HepG2 (cell line): ENCODE data around the gene GPAM. TPM values are rescaled to one million over a fixed set of nuclear protein-coding genes. Genes with fewer than 3 reads are reported as not detected.

ENCODE experiments used
- CCDC6 ChIP-seq: sonication (generic); formaldehyde crosslinking; IDR thresholded peaks from 2 replicates; pipeline ENCODE4 v1.8.1; 2022; ENCODE audit warnings: mild to moderate bottlenecking, missing genetic modification reagents, moderate library complexity
- CREB3 ChIP-seq: sonication (generic); formaldehyde crosslinking; IDR thresholded peaks from 2 replicates; pipeline ENCODE4 v1.5.0; 2020; ENCODE audit warnings: missing genetic modification reagents
- KMT2B ChIP-seq: IDR thresholded peaks from 2 replicates; pipeline ENCODE4 v1.6.1; 2016; ENCODE audit warnings: missing genetic modification reagents, missing compliant biosample characterization
- NFYC ChIP-seq: IDR thresholded peaks from 2 replicates; pipeline ENCODE4 v1.6.1; 2016; ENCODE audit warnings: missing genetic modification reagents, missing compliant biosample characterization
- POLR2A ChIP-seq, 2 experiments: IDR thresholded peaks; 2 replicates each; pipeline ENCODE4 v1.6.1; 2011; ENCODE audit warnings: low read depth in 2 of 2, low read length in 2 of 2, mild to moderate bottlenecking in 1 of 2, moderate library complexity in 1 of 2; ENCODE audit not compliant: insufficient read depth in 1 of 2
- PRMT3 ChIP-seq: sonication (generic); formaldehyde crosslinking; IDR thresholded peaks from 2 replicates; pipeline ENCODE4 v1.8.1; 2022; ENCODE audit warnings: low read depth, mild to moderate bottlenecking, moderate library complexity, missing genetic modification reagents, borderline replicate concordance
- RFX3 ChIP-seq: IDR thresholded peaks from 2 replicates; pipeline ENCODE4 v1.6.1; 2016; ENCODE audit warnings: missing biosample characterization, missing genetic modification reagents
- RXRA ChIP-seq: sonication (generic); formaldehyde crosslinking; IDR thresholded peaks from 2 replicates; pipeline ENCODE4 v1.5.1; 2020; ENCODE audit warnings: missing genetic modification reagents
- SKI ChIP-seq: fragments of 450-650 bp; IDR thresholded peaks from one replicate; pipeline ENCODE4 v1.6.1; 2018; ENCODE audit warnings: mild to moderate bottlenecking; ENCODE audit not compliant: partially characterized antibody
- STAT6 ChIP-seq: sonication (generic); formaldehyde crosslinking; IDR thresholded peaks from 2 replicates; pipeline ENCODE4 v1.4.0; 2020; ENCODE audit warnings: missing genetic modification reagents, mild to moderate bottlenecking, borderline replicate concordance
- U2AF2 ChIP-seq: fragments of 200-400 bp; formaldehyde crosslinking; IDR thresholded peaks from 2 replicates; pipeline ENCODE4 v1.6.1; 2017; ENCODE audit warnings: low read depth, mild to moderate bottlenecking, low read length
- ZFP36L1 ChIP-seq: sonication (generic); formaldehyde crosslinking; IDR thresholded peaks from 2 replicates; pipeline ENCODE4 v1.8.0; 2022; ENCODE audit warnings: mild to moderate bottlenecking, missing genetic modification reagents, moderate library complexity
- ZFY ChIP-seq: sonication (generic); formaldehyde crosslinking; IDR thresholded peaks from 2 replicates; pipeline ENCODE4 v1.4.0; 2020; ENCODE audit warnings: missing genetic modification reagents
- ZNF430 ChIP-seq: sonication (generic); formaldehyde crosslinking; IDR thresholded peaks from 2 replicates; pipeline ENCODE4 v1.9.0; 2021; ENCODE audit warnings: mild to moderate bottlenecking, missing genetic modification reagents
- polyA plus RNA-seq, 8 experiments: library from polyadenylated mRNA; depleted of rRNA in 3 of 8; stranded (reverse) in 7 of 8; unstranded in 1 of 8; fragments of >200 nt; fragmentation: Illumina TruSeq in 4 of 8; extraction: Trizol in 4 of 8; gene quantifications; 2 replicates each; pipeline versions ENCODE4 v1.2.1 to v1.2.3, GENCODE V29; 2011 to 2016; ENCODE audit warnings: low read depth in 4 of 8, missing spikeins in 1 of 8, mixed read lengths in 1 of 8; ENCODE audit not compliant: insufficient read depth in 1 of 8
- total RNA-seq, 5 experiments: library from RNA; depleted of rRNA; stranded (reverse); fragments of >200 nt; fragmentation: Illumina TruSeq; extraction: Trizol; gene quantifications; 2 replicates each; pipeline ENCODE4 v1.2.3, GENCODE V29; 2016; ENCODE audit warnings: low read depth in 1 of 5
- TF ChIP-seq, protein P1 (sequence below): sonication (generic); formaldehyde crosslinking; IDR thresholded peaks from 2 replicates; pipeline ENCODE4 v1.8.0; 2022; ENCODE audit warnings: missing genetic modification reagents, mild to moderate bottlenecking, inconsistent platforms, borderline replicate concordance
- TF ChIP-seq, protein P2 (sequence below): sonication (generic); formaldehyde crosslinking; IDR thresholded peaks from 2 replicates; pipeline ENCODE4; 2020; ENCODE audit warnings: missing genetic modification reagents, mild to moderate bottlenecking, borderline replicate concordance
- TF ChIP-seq, protein P3 (sequence below): sonication (generic); formaldehyde crosslinking; IDR thresholded peaks from 2 replicates; pipeline ENCODE4 v1.4.0; 2020; ENCODE audit warnings: missing genetic modification reagents
- TF ChIP-seq, protein P4 (sequence below): sonication (generic); formaldehyde crosslinking; IDR thresholded peaks from 2 replicates; pipeline ENCODE4 v1.4.0; 2020; ENCODE audit warnings: mild to moderate bottlenecking, missing genetic modification reagents

GPAM gene
- total and polyA plus RNA-seq, 2 of the 13 experiments (the other 11 are each of a cell fraction or from before 2014, with no cell fraction given) = 36.8 to 140 TPM

GRCh38 chr10:112227331-112227987, 43.9 kb upstream of the GPAM start (continued):
- TF ChIP-seq CREB3 (no peak), SKI (peak; percentile 98), ZNF430 (CRISPR knock-in tag) (peak; percentile 85; the same call in 1 of the 2 replicates), KMT2B (CRISPR knock-in tag) (no peak), ZFY (CRISPR knock-in tag) (peak; percentile 62), ZFP36L1 (CRISPR knock-in tag) (0 out of 2 replicates have a peak, but pooled peaks have one; percentile 27), NFYC (CRISPR knock-in tag) (peak; percentile 59), PRMT3 (0 out of 2 replicates have a peak, but pooled peaks have one; percentile 80), CCDC6 (CRISPR knock-in tag) (peak; percentile 96), RXRA (CRISPR knock-in tag) (peak; percentile 85), POLR2A (IDR thresholded peaks at IDR 0.05; ENCODE audit: insufficient read depth in 1 of 2, low read depth in 2 of 2, low read length in 2 of 2) (peak; percentile 87 to 88), STAT6 (CRISPR knock-in tag) (peak; percentile 90), U2AF2 (no peak), RFX3 (CRISPR knock-in tag) (no peak)
- TF ChIP-seq, protein P1, sequence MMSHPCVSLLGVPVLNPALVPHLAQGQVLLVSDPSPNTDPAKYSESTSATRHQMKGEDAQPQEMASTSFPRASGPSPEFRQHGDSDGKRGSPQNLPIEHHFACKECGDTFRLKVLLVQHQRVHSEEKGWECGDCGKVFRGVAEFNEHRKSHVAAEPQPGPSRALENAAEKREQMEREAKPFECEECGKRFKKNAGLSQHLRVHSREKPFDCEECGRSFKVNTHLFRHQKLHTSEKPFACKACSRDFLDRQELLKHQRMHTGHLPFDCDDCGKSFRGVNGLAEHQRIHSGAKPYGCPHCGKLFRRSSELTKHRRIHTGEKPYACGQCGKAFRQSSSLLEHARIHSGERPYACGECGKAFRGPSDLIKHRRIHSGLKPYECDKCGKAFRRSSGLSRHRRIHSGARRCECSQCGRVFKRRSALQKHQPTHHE (CRISPR knock-in tag) = 0 out of 2 replicates have a peak, but pooled peaks have one; percentile 45
- TF ChIP-seq, protein P2, sequence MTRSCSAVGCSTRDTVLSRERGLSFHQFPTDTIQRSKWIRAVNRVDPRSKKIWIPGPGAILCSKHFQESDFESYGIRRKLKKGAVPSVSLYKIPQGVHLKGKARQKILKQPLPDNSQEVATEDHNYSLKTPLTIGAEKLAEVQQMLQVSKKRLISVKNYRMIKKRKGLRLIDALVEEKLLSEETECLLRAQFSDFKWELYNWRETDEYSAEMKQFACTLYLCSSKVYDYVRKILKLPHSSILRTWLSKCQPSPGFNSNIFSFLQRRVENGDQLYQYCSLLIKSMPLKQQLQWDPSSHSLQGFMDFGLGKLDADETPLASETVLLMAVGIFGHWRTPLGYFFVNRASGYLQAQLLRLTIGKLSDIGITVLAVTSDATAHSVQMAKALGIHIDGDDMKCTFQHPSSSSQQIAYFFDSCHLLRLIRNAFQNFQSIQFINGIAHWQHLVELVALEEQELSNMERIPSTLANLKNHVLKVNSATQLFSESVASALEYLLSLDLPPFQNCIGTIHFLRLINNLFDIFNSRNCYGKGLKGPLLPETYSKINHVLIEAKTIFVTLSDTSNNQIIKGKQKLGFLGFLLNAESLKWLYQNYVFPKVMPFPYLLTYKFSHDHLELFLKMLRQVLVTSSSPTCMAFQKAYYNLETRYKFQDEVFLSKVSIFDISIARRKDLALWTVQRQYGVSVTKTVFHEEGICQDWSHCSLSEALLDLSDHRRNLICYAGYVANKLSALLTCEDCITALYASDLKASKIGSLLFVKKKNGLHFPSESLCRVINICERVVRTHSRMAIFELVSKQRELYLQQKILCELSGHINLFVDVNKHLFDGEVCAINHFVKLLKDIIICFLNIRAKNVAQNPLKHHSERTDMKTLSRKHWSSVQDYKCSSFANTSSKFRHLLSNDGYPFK = peak; percentile 46; the same call in 1 of the 2 replicates
- TF ChIP-seq, protein P3, sequence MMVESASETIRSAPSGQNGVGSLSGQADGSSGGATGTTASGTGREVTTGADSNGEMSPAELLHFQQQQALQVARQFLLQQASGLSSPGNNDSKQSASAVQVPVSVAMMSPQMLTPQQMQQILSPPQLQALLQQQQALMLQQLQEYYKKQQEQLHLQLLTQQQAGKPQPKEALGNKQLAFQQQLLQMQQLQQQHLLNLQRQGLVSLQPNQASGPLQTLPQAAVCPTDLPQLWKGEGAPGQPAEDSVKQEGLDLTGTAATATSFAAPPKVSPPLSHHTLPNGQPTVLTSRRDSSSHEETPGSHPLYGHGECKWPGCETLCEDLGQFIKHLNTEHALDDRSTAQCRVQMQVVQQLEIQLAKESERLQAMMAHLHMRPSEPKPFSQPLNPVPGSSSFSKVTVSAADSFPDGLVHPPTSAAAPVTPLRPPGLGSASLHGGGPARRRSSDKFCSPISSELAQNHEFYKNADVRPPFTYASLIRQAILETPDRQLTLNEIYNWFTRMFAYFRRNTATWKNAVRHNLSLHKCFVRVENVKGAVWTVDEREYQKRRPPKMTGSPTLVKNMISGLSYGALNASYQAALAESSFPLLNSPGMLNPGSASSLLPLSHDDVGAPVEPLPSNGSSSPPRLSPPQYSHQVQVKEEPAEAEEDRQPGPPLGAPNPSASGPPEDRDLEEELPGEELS (CRISPR knock-in tag) = peak; percentile 88
- TF ChIP-seq, protein P4, sequence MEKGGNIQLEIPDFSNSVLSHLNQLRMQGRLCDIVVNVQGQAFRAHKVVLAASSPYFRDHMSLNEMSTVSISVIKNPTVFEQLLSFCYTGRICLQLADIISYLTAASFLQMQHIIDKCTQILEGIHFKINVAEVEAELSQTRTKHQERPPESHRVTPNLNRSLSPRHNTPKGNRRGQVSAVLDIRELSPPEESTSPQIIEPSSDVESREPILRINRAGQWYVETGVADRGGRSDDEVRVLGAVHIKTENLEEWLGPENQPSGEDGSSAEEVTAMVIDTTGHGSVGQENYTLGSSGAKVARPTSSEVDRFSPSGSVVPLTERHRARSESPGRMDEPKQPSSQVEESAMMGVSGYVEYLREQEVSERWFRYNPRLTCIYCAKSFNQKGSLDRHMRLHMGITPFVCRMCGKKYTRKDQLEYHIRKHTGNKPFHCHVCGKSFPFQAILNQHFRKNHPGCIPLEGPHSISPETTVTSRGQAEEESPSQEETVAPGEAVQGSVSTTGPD = peak; percentile 73; the same call in 1 of the 2 replicates
